ENCODE data around the gene NDUFB3. TPM values are rescaled to one million over a fixed set of nuclear protein-coding genes. Genes with fewer than 3 reads are reported as not detected.
"Not testable (repeated sequence)": the region's sequence is repeated elsewhere in the genome, so short reads cannot be mapped to it uniquely, and the experiment has no call there.

NDUFB3 gene
- total RNA-seq, 1 donor from 2014 or later = 555 TPM

DNA sequence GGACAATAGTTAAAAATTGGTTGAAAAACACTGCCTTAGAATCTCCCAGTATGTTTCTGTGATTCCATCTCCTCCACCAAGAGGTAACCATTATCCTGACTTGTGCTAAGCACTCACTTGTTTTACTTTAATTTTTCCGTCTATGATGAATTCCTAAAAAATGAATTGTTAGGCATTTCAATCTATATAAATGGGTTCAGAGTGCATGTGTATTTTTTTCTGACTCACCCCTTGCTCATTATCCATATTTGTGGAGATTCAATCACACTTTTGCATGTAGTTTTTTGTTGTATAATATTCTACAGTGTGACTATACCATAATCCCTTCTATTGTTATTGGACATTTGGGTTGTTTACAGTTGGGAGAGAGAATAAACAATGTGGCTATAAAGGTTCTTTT is 1.3 kb downstream of the NDUFB3 start:
- intact Hi-C loops (cut with DNase I) = loop anchor here (5.0 kb wide), 2 partner anchors 84 to 99 kb away; no protein-coding TSS in a partner anchor
- no peak for ATAC-seq
- DNase-seq (ENCODE audit: missing footprints) = no peak

DNA sequence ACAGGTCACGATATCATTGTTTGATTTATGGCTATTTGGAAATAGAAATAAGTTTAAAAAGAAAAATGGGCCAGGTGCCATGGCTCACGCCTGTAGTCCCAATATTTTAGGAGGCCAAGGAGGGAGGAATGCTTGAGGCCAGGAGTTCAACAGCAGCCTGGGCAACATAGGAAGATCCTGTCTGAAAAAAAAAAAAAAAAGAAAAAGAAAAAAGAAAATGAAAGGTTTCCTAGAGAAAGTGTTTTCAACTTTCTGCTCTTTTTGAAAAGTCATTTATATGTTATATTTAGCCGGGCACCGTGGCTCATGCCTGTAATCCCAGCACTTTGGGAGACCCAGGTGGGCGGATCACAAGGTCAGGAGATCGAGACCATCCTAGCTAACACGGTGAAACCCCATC is 3.2 kb downstream of the NDUFB3 start:
- ATAC-seq = no peak
- DNase-seq (ENCODE audit: missing footprints) = no peak
- intact Hi-C loops (cut with DNase I) = loop anchor here (5.0 kb wide), 2 partner anchors 82 to 97 kb away; no protein-coding TSS in a partner anchor

GRCh38 chr2:201084863-201085262 is 13.1 kb downstream of the NDUFB3 start:
- intact Hi-C loops (cut with DNase I) = no loop called here
- ATAC-seq (no peak), DNase-seq (ENCODE audit: missing footprints) (no peak)

DNA sequence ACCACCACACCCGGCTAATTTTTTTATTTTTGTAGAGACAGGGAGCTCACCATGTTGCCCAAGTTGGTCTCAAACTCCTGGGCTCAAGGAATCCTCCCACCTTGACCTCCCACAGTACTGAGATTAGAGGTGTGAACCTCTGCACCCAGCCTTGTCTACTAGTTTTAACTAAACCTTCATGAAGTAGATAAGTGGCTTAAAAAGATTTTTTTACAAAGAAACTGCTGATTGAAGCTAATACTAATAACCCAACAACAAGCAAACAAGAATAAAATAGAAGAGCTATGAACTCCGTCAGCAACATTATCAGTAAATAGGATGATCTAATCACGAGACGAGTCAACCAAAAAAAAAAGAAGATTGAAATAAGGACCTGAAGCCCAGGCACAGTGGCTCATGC is 18.8 kb downstream of the NDUFB3 start:
- DNase-seq (ENCODE audit: missing footprints) (no peak), ATAC-seq (no peak)
- intact Hi-C loops (cut with DNase I) = no loop called here

- no peak for DNase-seq (ENCODE audit: missing footprints)
- intact Hi-C loops (cut with DNase I) = no loop called here
- no peak for ATAC-seq
These were observed 21.8 kb downstream of the NDUFB3 start for GRCh38 chr2:201093573-201093972.

DNA sequence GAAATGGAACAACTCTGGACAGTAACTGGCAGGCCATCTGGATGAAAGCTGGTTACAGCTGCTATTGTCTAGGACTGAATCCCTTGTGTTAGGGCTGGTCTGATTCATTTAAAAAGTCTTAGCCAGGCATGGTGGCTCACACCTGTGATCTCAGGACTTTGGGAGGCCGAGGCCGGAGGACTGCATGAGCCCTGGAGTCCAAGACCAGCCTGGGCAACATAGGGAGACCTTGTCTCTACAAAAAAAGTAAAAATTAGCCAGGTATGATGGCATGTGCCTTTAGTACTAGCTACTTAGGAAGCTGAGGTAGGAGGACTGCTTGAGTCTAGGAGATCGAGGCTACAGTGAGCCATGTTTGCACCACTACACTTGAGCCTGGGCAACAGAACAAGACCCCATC is 28.7 kb downstream of the NDUFB3 start:
- ATAC-seq (no peak), DNase-seq (ENCODE audit: missing footprints) (no peak)
- intact Hi-C loops (cut with DNase I) = no loop called here

GRCh38 chr2:201105759-201106158 is 34.0 kb downstream of the NDUFB3 start:
- intact Hi-C loops (cut with DNase I) = no loop called here
- no peak for DNase-seq (ENCODE audit: missing footprints)
- no peak for ATAC-seq

- intact Hi-C loops (cut with DNase I) = no loop called here
- ATAC-seq (no peak), DNase-seq (ENCODE audit: missing footprints) (no peak)
These were observed 35.8 kb downstream of the NDUFB3 start for GRCh38 chr2:201107624-201108023.

- intact Hi-C loops (cut with DNase I) = no loop called here
- ATAC-seq (no peak), DNase-seq (ENCODE audit: missing footprints) (no peak)
These were observed 36.5 kb downstream of the NDUFB3 start for GRCh38 chr2:201108341-201108740.

DNA sequence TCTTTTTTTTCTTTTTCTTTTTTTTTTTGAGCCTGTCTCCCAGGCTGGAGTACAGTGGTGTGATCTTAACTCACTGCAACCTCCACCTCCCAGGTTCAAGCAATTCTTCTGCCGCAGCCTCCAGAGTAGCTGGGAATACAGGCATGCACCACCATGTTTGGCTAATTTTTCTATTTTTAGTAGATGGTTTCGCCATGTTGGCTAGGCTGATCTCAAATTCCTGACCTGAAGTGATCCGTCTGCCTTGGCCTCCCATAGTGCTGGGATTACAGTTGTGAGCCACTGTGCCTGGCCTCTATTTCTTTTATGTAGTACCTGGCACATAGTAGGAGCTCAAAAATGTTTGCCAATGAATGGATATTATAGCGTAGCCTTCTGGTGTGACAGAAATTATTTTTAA is 37.4 kb downstream of the NDUFB3 start:
- ATAC-seq (no peak), DNase-seq (ENCODE audit: missing footprints) (no peak)
- intact Hi-C loops (cut with DNase I) = no loop called here

GRCh38 chr2:201110615-201111014 is 38.8 kb downstream of the NDUFB3 start:
- intact Hi-C loops (cut with DNase I) = no loop called here
- no peak for DNase-seq (ENCODE audit: missing footprints)
- ATAC-seq = no peak

DNA sequence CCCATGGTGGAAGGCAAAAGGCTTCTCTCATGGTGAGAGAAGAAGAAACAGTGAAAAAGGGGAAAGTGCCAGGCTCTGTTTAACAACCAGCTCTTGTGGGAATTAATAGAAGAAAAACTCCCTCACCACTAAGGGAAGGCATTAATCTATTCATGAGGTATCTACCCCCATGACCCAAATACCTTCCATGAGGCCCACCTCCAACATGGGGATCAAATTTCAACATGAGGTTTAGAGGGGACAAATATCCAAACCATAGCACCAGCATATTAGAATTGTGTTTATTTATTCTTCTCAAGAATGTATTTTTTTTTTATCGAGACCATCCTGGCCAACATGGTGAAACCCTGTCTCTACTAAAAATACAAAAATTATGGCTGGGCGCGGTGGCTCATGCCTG is 39.3 kb downstream of the NDUFB3 start:
- intact Hi-C loops (cut with DNase I) = no loop called here
- ATAC-seq = no peak
- DNase-seq (ENCODE audit: missing footprints) = no peak

DNA sequence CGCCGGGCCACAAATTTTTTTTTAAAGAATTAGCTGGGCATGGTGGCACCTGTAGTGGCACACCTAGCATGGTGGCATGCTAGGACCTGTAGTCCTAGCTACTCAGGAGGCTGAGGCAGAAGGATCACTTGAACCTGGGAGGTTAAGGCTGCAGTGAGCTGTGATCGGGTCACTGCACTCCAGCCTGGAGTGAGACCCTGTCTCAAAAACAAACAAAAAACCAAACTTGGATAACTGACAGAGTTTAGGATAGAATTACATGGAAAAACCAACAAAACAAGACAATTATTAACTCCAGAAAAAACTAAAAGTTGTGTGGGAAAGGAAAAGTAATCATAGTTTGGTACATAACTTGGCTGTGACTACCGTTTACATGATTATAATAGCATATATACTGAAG is 42.5 kb downstream of the NDUFB3 start:
- intact Hi-C loops (cut with DNase I) = no loop called here
- no peak for DNase-seq (ENCODE audit: missing footprints)
- ATAC-seq = no peak

GRCh38 chr2:201114846-201115245 is 43.0 kb downstream of the NDUFB3 start:
- ATAC-seq = no peak
- no peak for DNase-seq (ENCODE audit: missing footprints)
- intact Hi-C loops (cut with DNase I) = no loop called here

DNA sequence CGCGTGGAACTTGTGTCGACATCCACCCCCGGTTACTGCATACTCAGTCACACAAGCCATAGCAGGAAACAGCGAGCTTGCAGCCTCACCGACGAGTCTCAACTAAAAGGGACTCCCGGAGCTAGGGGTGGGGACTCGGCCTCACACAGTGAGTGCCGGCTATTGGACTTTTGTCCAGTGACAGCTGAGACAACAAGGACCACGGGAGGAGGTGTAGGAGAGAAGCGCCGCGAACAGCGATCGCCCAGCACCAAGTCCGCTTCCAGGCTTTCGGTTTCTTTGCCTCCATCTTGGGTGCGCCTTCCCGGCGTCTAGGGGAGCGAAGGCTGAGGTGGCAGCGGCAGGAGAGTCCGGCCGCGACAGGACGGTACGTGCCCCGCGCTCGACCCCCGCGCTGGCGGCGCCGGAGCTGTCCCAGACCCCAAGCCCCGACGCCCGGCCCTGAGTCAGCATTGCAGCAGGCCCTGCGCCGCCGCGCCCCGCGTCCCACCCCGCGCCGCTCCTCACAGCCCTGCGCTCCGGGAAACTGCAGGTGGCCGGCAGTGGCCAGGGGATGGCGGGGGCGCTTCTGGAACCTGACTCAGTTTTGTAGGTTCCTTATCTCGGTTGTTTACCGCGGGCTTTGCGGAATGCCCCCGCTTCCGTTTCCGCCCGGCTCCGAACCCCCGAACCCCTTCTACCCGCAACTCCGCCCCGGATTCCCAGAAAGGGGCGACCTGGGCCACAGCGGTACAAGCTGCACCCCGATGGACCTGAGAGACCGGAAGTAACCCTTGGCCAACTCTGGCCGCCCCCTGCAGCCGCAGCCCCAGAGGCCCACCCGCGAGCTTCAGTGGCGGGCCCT is 44.5 kb downstream of the NDUFB3 start, which contains the start of gene CFLAR:
CFLAR (plus strand) TSS at position 50 of the 844 bp plus-strand sequence. CDS start 13,702 bp downstream, outside the sequence.
- intact Hi-C loops (cut with DNase I) = loop anchor here (2.0 kb wide), 2 partner anchors 40 to 46 kb away; partner anchors contain the start of gene HYCC2
- ATAC-seq (peak; percentile 59), DNase-seq (ENCODE audit: missing footprints) (peak; percentile 91)

GRCh38 chr2:201116959-201117734 is 45.3 kb downstream of the NDUFB3 start:
- ATAC-seq (peak; percentile 52), DNase-seq (ENCODE audit: missing footprints) (no peak)
- intact Hi-C loops (cut with DNase I) = loop anchor here (2.0 kb wide), 2 partner anchors 40 to 46 kb away; partner anchors contain the start of gene HYCC2

DNA sequence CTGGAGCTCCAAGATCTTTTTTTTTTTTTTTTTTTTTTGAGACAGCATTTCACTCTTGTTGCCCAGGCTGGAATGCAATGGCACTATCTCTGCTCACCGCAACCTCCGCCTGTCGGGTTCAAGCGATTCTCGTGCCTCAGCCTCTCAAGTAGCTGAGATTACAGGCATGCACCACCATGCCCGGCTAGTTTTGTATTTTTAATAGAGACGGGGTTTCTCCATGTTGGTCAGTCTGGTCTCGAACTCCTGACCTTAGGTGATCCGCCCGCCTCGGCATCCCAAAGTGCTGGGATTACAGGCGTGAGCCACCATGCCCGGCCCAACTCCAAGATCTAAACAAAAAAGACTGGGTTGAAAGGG is 45.9 kb downstream of the NDUFB3 start:
- peak; percentile 51 for DNase-seq (ENCODE audit: missing footprints)
- ATAC-seq = not testable (repeated sequence)
- intact Hi-C loops (cut with DNase I) = loop anchor here (2.0 kb wide), 2 partner anchors 39 to 47 kb away; partner anchors contain the start of gene HYCC2

GRCh38 chr2:201118121-201118960 is 46.5 kb downstream of the NDUFB3 start:
- intact Hi-C loops (cut with DNase I) = no loop called here
- ATAC-seq = peak; percentile 51
- DNase-seq (ENCODE audit: missing footprints) = peak; percentile 95

Measured in Right ventricle myocardium inferior (tissue), 1 donor.